Measurements from ENCODE around the gene MAPKAPK5. TPM values are rescaled to one million over a fixed set of nuclear protein-coding genes. Genes with fewer than 3 reads are reported as not detected.

MAPKAPK5 gene
- total and polyA plus RNA-seq, 9 of the 15 experiments (the other 6 are each of a cell fraction or from before 2014, with no cell fraction given): 11.6 to 72.1 (median 60.4) TPM

- TF ChIP-seq RERE (CRISPR knock-in tag; IDR thresholded peaks at IDR 0.05; ENCODE audit: borderline replicate concordance): no peak
- TF ChIP-seq ZBTB11 (CRISPR knock-in tag; IDR thresholded peaks at IDR 0.05): peak in 1 of 3 experiments; percentile 16; a peak in 1 of 6 replicates
- no peak; the same call in 1 of the 2 replicates for TF ChIP-seq AFF4 (CRISPR knock-in tag; IDR thresholded peaks at IDR 0.05)
- TF ChIP-seq ZNF239 (CRISPR knock-in tag; IDR thresholded peaks at IDR 0.05): no peak
- peak; percentile 46; the same call in 1 of the 2 replicates for TF ChIP-seq EGR1 (conservative IDR thresholded peaks at IDR 0.05)
- no peak for TF ChIP-seq PHB (CRISPR knock-in tag; IDR thresholded peaks at IDR 0.05)
- TF ChIP-seq BRD4 (IDR thresholded peaks at IDR 0.05): no peak
- no peak for TF ChIP-seq TFE3 (CRISPR knock-in tag; IDR thresholded peaks at IDR 0.05)
- no peak for TF ChIP-seq HDGF (IDR thresholded peaks at IDR 0.05)
- TF ChIP-seq EWSR1 (IDR thresholded peaks at IDR 0.05; ENCODE audit: borderline replicate concordance, low read depth, partially characterized antibody): no peak
- peak; percentile 100 for TF ChIP-seq C11orf30 (IDR thresholded peaks at IDR 0.05; ENCODE audit: low read depth)
- TF ChIP-seq ZNF764 (CRISPR knock-in tag; IDR thresholded peaks at IDR 0.05; ENCODE audit: low read depth): no peak
These were observed at the start of gene MAPKAPK5 (continued) for GRCh38 chr12:111841750-111842555.
